SKM-1 treated with dmso at 0.1 percent for 144 hours (cell line): Measurements from ENCODE around the gene WDPCP.
"Not testable (repeated sequence)": the region's sequence is repeated elsewhere in the genome, so short reads cannot be mapped to it uniquely, and the experiment has no call there.

Source experiments
- DNase-seq: peaks from one replicate; lab custom pipeline; 2025; ENCODE audit not compliant: unreplicated experiment; lab: John Stamatoyannopoulos, UW

WDPCP gene

DNA sequence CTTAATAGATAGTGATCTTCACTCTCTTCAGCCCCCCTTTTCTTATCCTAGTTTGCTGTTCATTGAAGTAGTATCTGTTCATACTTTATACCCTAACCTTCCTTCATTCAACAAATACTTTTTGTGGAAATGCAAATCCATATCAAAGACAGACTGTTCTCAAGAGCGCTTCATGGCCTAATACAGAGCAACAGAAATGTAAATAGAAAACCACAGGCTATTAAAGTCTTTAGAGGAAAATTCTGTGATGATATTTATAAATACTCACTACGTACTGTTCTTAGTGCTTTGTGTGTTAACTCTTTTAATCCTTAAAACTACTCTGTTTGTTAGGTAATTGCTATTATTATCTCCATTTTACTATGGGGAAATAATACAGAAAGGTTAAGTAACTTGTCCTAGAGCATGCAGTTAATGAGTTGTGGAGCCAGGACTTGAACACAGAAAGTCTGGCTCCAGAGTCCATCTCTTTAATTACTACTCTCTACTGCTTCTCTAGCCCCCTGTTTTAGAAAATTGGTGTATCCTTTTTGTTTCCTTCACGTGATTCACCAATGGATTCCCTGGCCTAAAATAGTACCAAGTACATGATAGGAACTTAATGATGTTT lies 3.4 kb upstream of the WDPCP start:
- DNase-seq = no peak

DNA sequence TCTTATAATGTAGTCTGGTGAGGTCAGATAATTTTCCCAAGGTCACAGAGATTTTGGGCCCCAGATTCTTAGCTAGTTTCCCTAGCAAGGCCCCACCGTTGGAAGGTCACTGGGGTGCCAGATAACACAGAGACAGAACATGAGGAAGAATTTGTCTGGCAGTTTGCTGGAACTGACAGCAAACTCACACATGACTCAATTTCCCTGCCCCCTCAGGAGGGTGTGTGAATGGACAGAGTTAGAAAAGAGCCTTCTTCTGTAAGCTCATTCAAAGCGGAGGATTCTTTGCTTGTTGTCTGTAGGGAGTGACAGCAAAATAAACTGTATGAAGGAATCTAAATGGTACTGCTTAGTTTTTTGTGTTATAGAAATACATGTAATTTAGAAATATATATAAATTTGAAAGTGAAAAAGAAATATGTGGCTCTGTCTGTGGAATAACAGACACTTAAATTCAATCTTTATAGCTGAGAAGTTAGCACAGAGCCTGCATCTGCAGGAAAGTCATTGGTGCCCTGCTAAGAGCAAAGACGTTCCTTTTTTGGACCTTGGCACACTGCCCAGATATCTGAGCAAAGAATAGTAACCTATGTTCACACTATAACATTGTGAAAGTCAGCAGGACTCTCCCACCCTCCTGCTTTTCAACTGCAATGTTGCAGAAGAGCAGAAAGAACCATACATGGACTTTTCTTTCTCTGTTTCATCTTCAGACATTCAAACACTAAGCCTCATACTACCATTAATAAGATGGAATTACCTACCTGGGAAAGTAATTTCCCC lies 2.5 kb upstream of the WDPCP start:
- peak; percentile 75 for DNase-seq

DNA sequence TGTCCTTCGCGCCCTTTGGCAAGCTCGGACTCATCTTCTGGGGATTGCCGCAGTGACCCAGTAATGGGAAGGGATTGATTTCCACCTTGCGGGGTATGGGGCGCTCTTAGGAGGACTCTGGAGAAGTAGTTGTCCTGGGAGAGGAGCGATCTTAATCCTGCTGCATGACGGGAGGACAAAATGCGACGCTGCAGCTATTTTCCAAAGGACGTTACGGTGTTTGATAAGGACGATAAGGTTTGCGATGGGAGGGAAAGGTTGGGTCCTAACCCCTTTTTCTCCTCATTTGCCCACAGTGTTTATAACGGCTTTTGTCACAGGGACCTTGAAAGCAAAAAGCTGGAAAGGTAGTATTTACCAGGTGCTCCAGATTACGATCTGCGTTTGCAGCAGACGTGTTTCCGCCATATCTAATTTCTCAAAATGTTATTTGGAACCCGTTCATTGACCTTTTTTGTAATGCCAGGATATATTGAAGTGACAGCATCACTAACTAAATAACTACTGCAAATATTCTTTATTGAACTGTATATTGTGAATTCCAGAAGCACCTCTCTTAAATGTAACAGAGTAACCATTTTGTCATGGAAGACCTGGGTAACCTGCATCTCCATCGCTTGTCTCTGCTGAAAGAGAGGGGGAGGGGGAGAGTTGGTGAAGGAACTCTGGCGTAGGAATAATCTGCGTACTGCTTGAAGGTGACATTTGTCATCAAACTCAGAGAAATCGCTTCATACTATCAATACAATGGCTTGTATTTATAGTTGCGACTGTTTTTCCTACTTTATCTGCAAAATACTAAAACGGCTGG lies 1.1 kb upstream of the WDPCP start:
- DNase-seq = no peak

DNA sequence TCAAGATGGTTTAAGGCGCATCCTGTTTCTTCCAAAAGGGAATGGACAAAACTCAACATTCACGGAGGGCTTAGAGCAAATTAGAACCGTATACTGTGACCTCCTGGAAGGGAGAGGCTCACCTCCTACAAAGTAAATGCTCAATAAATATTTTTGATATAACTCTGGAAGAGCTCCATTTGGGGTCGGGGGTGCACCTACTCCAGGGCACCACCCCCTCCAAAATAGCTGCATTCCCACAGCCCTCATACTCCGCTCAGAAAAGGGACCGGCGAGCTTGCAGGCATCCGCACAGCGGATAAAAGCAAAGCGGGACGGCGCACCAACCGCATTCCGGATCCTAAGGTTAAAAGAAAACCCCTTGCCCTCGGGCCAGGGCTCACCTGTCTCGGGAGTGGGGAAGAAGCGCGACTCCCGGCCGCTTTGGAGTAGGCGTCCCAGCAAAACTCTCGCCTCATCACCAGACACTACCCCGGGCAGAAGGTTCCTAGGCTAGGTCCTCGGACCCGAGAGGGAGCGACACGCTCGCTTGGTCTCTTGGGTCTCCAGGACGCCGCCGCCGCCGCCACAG lies 378 bp downstream of the WDPCP start:
- no peak for DNase-seq

DNA sequence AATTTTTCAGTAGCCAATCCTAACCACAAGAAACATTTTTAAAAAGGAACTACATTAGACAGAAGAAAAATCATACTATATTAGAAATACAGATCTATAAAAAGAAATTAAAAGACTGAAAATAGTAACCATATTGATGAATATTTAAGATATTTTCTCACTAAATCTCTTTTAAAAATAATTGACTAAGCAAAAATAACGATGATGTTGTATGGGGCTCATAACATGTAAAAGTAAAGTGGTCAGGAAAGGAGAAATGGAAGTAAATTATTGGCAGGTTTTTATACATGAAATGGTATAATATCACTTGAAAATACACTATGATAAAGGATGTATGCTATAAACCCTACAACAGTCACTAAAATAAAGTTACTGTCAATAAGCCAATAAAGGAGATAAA lies 5.4 kb downstream of the WDPCP start:
- no peak for DNase-seq

DNA sequence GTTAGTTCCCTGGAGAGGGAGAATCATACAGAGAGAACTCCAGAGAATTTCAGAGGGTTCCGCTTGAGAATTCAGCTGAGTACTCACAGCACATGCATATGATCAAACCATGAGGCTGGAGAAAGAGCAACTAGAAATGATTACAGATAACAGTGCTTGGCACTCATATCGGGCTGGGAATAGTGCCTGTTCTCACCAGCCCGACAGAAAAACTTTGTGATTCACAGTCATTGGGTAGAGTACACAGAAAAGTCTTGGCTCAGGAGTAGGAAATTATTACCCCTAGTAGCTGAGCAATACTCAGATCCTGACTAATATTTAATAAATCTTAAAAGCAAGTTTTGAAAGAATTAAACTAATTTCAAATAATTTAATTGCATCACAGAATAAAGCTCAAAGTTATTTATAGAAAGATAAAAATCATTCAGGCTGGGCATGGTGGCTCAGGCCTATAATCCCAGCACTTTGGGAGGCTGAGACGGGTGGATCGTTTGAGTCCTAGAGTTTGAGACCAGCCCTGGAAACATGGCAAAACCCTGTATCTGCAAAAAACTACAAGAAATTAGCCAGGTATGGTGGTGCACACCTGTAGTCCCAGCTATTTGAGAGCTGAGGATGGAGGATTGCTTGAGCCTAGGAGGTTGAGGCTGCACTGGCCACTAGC lies 6.8 kb downstream of the WDPCP start:
- no peak for DNase-seq

DNA sequence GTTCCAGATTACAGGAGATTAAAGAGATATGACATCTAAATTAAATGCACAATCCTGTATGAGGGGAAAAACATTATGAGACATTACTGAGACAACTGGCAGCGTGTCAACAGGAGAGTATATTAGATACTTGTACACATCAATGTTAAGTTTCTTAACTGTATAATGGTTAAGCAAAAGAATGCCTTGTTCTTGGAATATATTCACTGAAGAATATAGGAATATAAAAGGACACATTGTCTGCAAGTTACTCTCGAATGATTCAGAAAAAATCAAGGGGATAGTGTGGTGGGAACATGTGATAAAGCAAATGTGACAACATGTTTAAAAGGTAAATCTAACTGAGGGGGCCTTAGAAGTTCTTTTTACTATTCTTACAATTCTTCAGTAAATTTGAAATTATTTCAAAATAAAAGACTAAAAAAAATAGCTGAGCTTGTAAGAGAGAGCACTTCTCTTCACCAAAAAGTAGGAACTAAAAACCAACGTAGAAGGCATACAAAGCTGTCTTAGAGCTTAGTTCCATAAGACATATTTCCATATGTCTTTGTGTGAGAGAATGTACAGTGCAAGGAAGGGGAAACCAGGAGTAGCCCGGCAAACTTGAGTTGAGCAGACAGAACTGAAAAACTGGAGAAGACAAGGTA lies 7.5 kb downstream of the WDPCP start:
- DNase-seq = no peak

DNA sequence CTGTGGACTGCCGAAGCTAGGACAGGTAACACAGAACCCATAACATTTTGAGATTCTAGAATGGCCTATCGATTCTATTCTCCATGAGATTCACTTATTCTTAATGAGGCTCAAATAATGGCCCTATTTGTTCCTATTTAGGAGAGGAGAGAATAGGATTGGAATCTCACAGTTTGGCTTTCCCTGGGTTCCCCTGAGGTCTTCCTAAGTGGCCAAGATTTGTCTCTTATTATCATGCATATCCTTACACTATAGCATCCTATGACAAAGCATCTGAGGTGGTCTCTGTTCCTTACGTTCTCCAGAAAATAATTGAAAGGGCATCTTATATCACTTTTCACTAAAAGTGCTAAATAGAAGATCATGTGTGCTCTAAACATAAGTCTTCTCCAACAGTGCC lies 9.5 kb downstream of the WDPCP start:
- no peak for DNase-seq

DNA sequence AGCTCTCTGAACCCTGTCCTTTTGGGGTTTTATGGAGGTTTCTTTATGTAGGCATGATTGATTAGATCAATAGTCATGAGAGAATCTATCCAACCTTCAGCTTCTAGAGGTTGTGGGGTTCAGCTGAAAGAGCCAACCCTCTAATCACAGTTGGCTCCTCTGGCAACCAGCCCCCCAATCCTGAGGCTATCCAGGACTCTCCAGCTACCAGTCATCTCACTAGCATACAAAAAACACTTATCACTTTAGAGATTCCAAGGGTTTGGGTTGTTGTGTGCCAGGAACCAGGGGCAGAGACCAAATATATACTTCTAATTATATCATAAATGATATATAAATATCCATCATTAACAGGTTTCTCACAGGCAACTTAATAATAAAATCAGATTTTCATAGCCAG lies 11.7 kb downstream of the WDPCP start:
- no peak for DNase-seq

DNA sequence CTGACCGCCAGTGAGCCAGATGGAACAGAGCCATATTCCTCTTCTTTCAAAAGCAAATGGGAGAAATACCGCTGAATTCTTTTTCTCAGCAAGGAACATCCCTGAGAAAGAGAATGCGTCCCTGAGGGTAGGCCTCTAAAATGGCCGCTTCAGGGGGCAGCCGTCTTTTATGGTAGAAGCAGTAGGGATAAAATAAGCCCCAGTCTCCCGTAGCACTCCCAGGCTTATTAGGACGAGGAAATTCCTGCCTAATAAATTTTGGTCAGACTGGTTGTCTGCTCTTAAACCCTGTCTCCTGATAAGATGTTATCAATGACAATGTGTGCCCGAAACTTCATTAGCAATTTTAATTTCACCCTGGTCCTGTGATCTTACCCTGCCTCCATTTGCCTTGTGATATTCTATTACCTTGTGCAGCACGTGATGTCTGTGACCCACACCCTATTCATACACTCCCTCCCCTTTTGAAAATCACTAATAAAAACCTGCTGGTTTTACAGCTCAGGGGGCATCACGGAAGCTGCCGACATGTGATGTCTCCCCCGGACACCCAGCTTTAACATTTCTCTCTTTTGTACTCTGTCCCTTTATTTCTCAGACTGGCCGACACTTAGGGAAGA lies 14.4 kb downstream of the WDPCP start:
- DNase-seq = not testable (repeated sequence)

DNA sequence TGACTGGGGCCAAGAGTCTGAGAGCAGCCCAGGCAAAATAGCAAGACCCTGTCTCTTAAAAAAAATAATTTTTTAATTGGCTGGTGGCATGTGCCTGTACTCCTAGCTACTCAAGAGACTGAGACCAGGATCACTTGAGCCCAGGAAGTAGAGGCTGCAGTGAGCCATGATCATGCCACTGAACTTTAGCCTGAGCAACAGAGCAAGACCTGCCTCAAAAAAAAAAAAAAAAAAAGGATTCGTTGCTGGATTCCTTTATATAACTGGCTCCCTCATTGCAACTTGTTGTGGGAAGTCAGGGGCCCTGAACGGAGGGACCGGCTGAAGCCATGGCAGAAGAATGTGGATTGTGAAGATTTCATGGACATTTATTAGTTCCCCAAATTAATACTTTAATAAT lies 15.3 kb downstream of the WDPCP start:
- not testable (repeated sequence) for DNase-seq

DNA sequence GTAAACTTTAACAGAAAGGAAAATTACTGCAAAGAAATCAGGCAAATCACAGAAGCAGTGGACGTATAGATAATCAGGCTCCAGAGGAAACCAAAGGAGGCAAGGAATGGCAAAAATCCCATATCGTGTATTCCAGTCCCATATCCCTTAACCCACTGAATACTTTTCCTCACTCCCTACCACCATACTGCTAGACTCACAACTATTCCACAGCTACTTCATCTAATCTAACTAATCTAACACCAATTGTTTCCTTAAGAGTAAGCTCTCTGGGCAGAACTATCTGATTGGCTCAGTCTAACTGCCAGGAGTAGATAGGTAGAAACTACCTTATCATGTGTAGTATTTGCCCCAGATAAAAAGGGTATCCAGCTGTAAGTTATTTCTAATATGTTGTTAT lies 16.3 kb downstream of the WDPCP start:
- DNase-seq = no peak

DNA sequence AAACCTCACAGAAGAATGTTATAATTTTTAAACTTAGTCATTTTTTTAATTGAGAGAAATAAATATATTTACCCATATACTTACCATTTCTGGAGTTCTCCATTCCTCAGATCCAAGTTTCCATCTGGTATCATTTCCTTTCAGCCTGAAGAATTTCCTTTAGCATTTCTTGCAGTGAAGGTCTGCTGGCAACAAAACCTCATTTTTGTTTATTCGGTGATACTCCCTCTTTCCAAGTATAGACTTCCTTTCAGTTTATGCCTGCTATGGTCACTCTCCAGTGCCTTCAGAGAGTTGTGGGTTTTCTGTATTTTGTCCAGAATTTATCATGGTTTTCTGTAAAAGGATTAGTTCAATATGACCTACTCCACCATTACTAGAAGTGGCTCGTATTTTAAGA lies 17.0 kb downstream of the WDPCP start:
- DNase-seq = no peak

DNA sequence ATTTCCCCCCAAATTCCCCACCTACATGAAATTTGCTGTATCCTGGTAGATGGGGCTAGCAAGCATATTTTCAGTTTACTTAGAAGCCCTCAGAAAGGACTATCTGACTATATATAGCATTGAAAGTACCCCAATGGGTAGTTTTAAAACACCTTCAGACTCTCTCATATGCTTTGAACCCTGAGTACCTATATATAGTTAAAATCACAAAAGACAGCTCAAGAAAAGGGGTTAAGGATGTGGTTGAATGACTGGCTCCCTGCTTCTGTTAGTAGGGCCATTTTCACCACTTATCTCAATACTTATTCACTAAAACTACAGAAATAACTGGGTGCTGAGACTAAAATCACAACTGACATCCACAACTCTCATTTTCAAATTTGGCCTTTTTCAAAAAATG lies 18.5 kb downstream of the WDPCP start:
- no peak for DNase-seq

DNA sequence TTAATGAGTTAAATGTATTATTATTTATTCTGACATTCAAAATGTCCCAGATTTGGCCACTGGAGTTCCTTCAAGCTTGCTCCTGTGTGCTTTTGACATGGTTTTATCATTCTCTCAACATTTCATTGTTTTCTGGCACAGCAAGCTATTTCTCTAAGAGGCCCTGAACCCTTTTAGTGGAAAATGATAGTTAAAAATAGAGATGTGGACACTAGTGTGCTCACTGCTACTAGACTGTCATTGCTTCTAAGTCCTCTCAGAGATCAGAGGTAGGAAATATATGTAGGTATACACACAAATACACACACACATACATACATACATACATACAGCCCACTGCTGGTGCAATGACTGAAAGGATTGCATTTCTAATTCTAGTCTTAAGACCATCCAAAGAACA lies 25.5 kb downstream of the WDPCP start:
- DNase-seq = no peak

DNA sequence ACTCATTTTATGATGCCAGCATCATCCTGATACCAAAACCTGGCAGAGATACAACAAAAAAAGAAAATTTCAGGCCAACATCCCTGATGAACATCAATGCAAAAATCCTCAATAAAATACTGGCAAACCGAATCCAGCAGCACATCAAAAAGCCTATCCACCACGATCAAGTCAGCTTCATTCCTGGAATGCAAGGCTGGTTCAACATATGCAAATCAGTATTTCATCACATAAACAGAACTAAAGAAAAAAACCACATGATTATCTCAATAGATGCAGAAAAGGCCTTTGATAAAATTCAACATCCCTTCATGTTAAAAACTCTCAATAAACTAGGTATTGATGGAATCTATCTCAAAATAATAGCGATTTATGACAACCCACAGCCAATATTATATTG lies 29.4 kb downstream of the WDPCP start:
- DNase-seq = not testable (repeated sequence)

DNA sequence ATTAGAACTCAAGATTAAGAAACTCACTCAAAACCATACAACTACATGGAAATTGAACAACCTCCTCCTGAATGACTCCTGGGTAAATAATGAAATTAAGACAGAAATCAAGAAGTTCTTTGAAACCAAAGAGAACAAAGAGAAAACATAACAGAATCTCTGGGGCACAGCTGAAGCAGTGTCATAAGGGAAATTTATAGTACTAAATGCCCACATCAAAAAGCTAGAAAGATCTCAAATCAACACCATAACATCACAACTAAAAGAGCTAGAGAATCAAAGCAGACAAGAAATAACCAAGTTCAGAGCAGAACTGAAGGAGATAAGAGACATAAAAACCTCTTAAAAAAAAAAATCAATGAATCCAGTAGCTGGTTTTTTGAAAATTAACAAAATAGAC lies 30.5 kb downstream of the WDPCP start:
- not testable (repeated sequence) for DNase-seq

DNA sequence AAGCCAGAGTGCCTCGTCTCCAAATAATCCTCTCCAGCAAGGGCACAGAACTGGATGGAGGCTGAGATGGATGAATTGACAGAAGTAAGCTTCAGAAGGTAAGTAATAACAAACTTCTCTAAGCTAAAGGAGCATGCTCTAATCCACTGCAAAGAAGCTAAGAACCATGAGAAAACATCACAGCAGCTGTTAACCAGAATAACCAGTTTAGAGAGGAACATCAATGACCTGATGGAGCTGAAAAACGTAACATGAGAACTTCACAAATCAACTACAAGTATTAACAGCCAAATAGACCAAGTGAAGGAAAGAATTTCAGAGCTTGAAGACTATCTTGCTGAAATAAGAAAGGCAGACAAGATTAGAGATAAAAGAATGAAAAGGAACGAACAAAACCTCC lies 32.3 kb downstream of the WDPCP start:
- no peak for DNase-seq

DNA sequence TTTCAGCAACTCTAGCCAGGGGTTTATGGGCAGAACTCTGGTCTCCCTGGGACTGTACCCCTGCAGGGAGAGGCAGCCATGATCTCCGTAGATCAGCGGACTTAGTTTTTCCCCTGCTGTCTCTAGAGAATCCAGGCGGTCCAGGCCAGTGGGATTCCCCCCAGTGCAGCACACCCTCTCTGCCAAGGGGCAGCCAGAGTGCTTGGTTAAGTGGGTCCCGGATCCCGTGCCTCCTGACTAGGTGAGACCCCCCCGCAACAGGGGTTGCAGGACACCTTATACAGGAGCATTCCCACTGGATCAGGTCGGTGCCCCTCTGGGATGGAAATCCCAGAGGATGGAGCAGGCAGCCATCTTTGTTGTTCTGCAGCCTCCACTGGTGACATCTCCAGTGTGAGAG lies 33.0 kb downstream of the WDPCP start:
- no peak for DNase-seq

DNA sequence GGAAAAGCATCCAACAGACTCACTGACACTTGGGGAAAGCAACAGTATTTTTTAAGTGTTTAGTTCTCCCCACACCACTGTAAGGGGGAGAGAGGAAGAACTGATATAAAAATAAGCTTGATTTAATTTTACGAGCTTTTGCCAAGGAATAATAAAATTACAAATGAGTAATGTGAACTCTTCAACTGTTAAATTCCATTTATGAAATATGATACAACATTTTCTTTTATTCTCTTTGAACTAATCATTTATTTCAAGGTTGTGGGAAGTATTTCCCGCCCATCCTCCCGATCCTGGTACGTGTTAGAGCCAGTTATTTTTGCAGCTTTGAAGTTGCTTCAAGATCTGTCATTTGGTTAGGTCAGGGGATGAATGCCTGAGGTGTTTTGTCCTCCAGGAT lies 35.2 kb downstream of the WDPCP start:
- DNase-seq = no peak
